Neural cell (in vitro differentiated cells): ENCODE results near the gene PRR36. TPM values are rescaled to one million over a fixed set of nuclear protein-coding genes. Genes with fewer than 3 reads are reported as not detected.

Experiments used
- H2AFZ ChIP-seq: fragments of 200-600, 300-800 bp; sonication (generic), shearing (Covaris generic); 2 replicates; pipeline ENCODE4 v1.6.0; 2014; ENCODE audit warnings: low read depth, mild to moderate bottlenecking, antibody characterized with exemption, low read length, moderate library complexity
- H3F3A ChIP-seq: fragments of 200-600 bp; shearing (Covaris generic); 2 replicates; pipeline ENCODE4 v1.6.1; 2016; ENCODE audit warnings: mild to moderate bottlenecking, moderate library complexity, mixed read lengths, antibody characterized with exemption, low read length; ENCODE audit not compliant: insufficient read depth, poor library complexity, severe bottlenecking
- H3K27ac ChIP-seq: fragments of 200-600, 300-800 bp; sonication (generic), shearing (Covaris generic); 2 replicates; pipeline ENCODE4 v1.5.1; 2014; ENCODE audit warnings: mild to moderate bottlenecking, low read length, moderate library complexity
- H3K27me3 ChIP-seq: fragments of 300-800, 200-600 bp; sonication (generic), shearing (Covaris generic); 2 replicates; pipeline ENCODE4 v1.6.0; 2014; ENCODE audit warnings: mild to moderate bottlenecking, low read depth, low read length, moderate library complexity; ENCODE audit not compliant: insufficient read depth
- H3K36me3 ChIP-seq: fragments of 300-800, 200-600 bp; sonication (generic), shearing (Covaris generic); 2 replicates; pipeline ENCODE4 v1.5.1; 2014; ENCODE audit warnings: mild to moderate bottlenecking, antibody characterized with exemption, low read length, moderate library complexity; ENCODE audit not compliant: insufficient read depth
- H3K4me2 ChIP-seq: fragments of 300-800, 200-600 bp; sonication (generic), shearing (Covaris generic); 2 replicates; pipeline ENCODE4 v1.6.0; 2014; ENCODE audit warnings: mild to moderate bottlenecking, low read length
- H3K4me3 ChIP-seq: fragments of 300-800, 200-600 bp; sonication (generic), shearing (Covaris generic); 2 replicates; pipeline ENCODE4 v1.5.1; 2014; ENCODE audit warnings: mild to moderate bottlenecking, low read length, moderate library complexity
- H3K79me2 ChIP-seq: fragments of 200-600 bp; shearing (Covaris generic); replicated peaks from 2 replicates; pipeline ENCODE4 v1.6.0; 2014; ENCODE audit warnings: mild to moderate bottlenecking, low read length, moderate library complexity; ENCODE audit not compliant: insufficient read depth
- H3K9ac ChIP-seq: fragments of 300-800, 200-600 bp; sonication (generic), shearing (Covaris generic); 2 replicates; pipeline ENCODE4 v1.6.1; 2016; ENCODE audit warnings: mild to moderate bottlenecking, low read length, mixed read lengths
- H3K9me2 ChIP-seq: fragments of 200-600 bp; shearing (Covaris generic); 2 replicates; pipeline ENCODE4 v1.6.1; 2016; ENCODE audit warnings: mild to moderate bottlenecking, low read length, mixed read lengths; ENCODE audit not compliant: insufficient read depth
- H3K9me3 ChIP-seq: fragments of 200-600, 300-800 bp; sonication (generic), shearing (Covaris generic); 2 replicates; pipeline ENCODE4 v1.6.1; 2016; ENCODE audit warnings: mild to moderate bottlenecking, mixed run types, low read length, moderate library complexity, mixed read lengths
- H4K20me1 ChIP-seq: fragments of 200-600 bp; shearing (Covaris generic); 2 replicates; pipeline ENCODE4 v1.6.1; 2016; ENCODE audit warnings: mild to moderate bottlenecking, mixed run types; ENCODE audit not compliant: insufficient read depth
- CTCF ChIP-seq: fragments of 450-650 bp; IDR thresholded peaks from 2 replicates; pipeline ENCODE4 v1.5.1; 2014; ENCODE audit warnings: antibody characterized with exemption, mild to moderate bottlenecking, moderate library complexity; ENCODE audit not compliant: poor library complexity, severe bottlenecking
- EP300 ChIP-seq: fragments of 450-650 bp; conservative IDR thresholded peaks from 2 replicates; pipeline ENCODE4 v1.6.1; 2014; ENCODE audit warnings: antibody characterized with exemption, mild to moderate bottlenecking, moderate library complexity; ENCODE audit not compliant: poor library complexity, severe bottlenecking
- EZH2 ChIP-seq: fragments of 200-600, 300-800 bp; shearing (Covaris generic), sonication (generic); IDR thresholded peaks from 2 replicates; pipeline ENCODE4 v1.6.1; 2014; ENCODE audit warnings: antibody characterized with exemption, low read length, borderline replicate concordance, mild to moderate bottlenecking; ENCODE audit not compliant: insufficient read depth, poor library complexity, severe bottlenecking
- MXI1 ChIP-seq: fragments of 450-650 bp; conservative IDR thresholded peaks from 2 replicates; pipeline ENCODE4 v1.6.1; 2014; ENCODE audit warnings: antibody characterized with exemption, mild to moderate bottlenecking; ENCODE audit not compliant: poor library complexity, severe bottlenecking
- POLR2AphosphoS5 ChIP-seq: IDR thresholded peaks from 2 replicates; pipeline ENCODE4 v1.6.1; 2012
- RAD21 ChIP-seq: fragments of 450-650 bp; conservative IDR thresholded peaks from 2 replicates; pipeline ENCODE4 v1.6.1; 2014; ENCODE audit warnings: antibody characterized with exemption, mild to moderate bottlenecking, moderate library complexity
- REST ChIP-seq: IDR thresholded peaks from 2 replicates; pipeline ENCODE4 v1.6.1; 2012; ENCODE audit warnings: borderline replicate concordance
- SMC3 ChIP-seq: fragments of 450-650 bp; conservative IDR thresholded peaks from 2 replicates; pipeline ENCODE4 v1.6.1; 2014; ENCODE audit warnings: antibody characterized with exemption, mild to moderate bottlenecking, moderate library complexity; ENCODE audit not compliant: poor library complexity
- TAF1 ChIP-seq: IDR thresholded peaks from 2 replicates; pipeline ENCODE4 v1.6.1; 2012; ENCODE audit warnings: low read depth
- polyA plus RNA-seq: library from polyadenylated mRNA; depleted of rRNA; stranded (reverse); fragments of >200 nt; gene quantifications from 2 replicates; pipeline ENCODE4 v1.2.3, GENCODE V29; 2014

Gene PRR36
- polyA plus RNA-seq, 1 donor from 2014 or later = 2.5 TPM

- no peak overlapping the region for H3K27ac ChIP-seq
- TF ChIP-seq MXI1 (no peak), EZH2 (no peak), POLR2AphosphoS5 (peak; percentile 25), REST (no peak), TAF1 (no peak), EP300 (no peak), RAD21 (no peak), SMC3 (no peak), CTCF (peak; percentile 23)
- no peaks in the 10 kb centered on the region for H3K9me3 ChIP-seq
- H3K4me2 ChIP-seq = no peak overlapping the region
- H3K4me3 ChIP-seq = no peak overlapping the region
- no peaks in the 10 kb centered on the region for H3K9me2 ChIP-seq
- H3F3A ChIP-seq = peaks cover 6% of the 10 kb centered on the region
- no peak overlapping the region for H3K9ac ChIP-seq
- H2AFZ ChIP-seq = no peak overlapping the region
- H3K79me2 ChIP-seq = peaks cover 13% of the 10 kb centered on the region
- H4K20me1 ChIP-seq = no peaks in the 10 kb centered on the region
- H3K27me3 ChIP-seq = no peaks in the 10 kb centered on the region
- no peaks in the 10 kb centered on the region for H3K36me3 ChIP-seq
These were observed 4.7 kb downstream of the PRR36 start for GRCh38 chr19:7869453-7869909.

DNA sequence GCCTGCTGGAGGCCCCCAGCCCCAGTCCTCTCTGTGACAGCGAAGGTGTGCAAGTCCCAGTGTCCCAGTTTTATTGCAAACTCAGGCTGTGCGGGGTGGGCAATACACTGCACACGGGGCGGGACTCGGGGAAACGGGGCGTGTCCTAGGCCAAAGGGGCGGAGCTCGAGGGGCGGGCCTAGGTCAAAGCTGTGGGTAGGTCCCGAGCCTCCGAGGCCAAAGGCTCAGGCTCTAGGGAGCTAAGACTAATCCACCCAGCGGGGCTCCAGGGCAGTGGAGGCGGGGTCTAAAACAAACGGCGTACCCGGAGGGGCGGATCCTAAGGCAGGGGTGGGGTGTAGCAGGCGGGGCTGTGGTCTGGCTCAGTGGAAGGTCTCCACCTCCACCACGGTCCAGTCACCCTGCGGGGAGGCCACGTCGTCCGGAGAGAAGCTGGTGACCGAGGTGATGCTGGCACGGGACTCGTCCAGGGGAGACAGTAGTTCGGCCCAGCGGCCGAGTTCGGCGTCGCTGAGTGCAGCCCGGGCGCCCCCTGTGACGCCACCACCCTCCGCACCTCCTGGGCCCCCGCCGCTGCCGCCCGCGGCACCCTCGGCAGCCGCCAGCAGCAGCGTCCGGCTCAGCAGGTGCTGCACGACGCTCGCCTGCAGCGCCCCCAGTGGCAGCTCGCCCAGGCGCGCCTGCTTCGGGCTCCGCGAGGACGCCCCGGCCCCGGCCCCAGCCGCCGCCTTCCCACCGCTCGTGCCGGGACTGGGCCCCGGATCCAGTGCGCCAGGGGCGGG, 5.3 kb downstream of the PRR36 start:
- Histone ChIP-seq H3K27me3 (no peaks in the 10 kb centered on the region), H2AFZ (no peak overlapping the region), H3K4me2 (no peak overlapping the region)

More for the DNA sequence above, 5.3 kb downstream of the PRR36 start:
- Histone ChIP-seq H3K79me2 (peaks cover 12% of the 10 kb centered on the region), H3F3A (peaks cover 6% of the 10 kb centered on the region), H3K9me2 (no peaks in the 10 kb centered on the region), H3K9ac (no peak overlapping the region), H3K9me3 (no peaks in the 10 kb centered on the region), H4K20me1 (no peaks in the 10 kb centered on the region), H3K4me3 (no peak overlapping the region), H3K36me3 (no peaks in the 10 kb centered on the region), H3K27ac (no peak overlapping the region)
- no peak for TF ChIP-seq MXI1
- peak; percentile 45 for TF ChIP-seq CTCF
